WERI-Rb-1 (cell line): ENCODE results near the gene APOF.
"Not testable (repeated sequence)": the region's sequence is repeated elsewhere in the genome, so short reads cannot be mapped to it uniquely, and the experiment has no call there.

ENCODE experiments used
- DNase-seq: peaks from one replicate; pipeline ENCODE4 v3.0.0-alpha.2; 2020
- H3K27ac ChIP-seq: fragments of 250-450 bp; sonication (Bioruptor Pico); 2 replicates; pipeline ENCODE4 v1.5.1; 2020; ENCODE audit warnings: mild to moderate bottlenecking, moderate library complexity
- H3K27me3 ChIP-seq: fragments of 250-450 bp; sonication (Bioruptor Pico); 2 replicates; pipeline ENCODE4 v1.5.1; 2021; ENCODE audit warnings: mild to moderate bottlenecking, low read depth, moderate library complexity; ENCODE audit not compliant: insufficient read depth, severe bottlenecking
- H3K36me3 ChIP-seq: fragments of 250-450 bp; sonication (Bioruptor Pico); 2 replicates; pipeline ENCODE4 v1.5.1; 2020; ENCODE audit warnings: mild to moderate bottlenecking, moderate library complexity
- H3K4me3 ChIP-seq: 2 replicates; pipeline ENCODE4 v1.5.1; 2011; ENCODE audit warnings: low read depth, mild to moderate bottlenecking, control low read depth, low read length
- H3K9me3 ChIP-seq: fragments of 250-450 bp; sonication (Bioruptor Pico); 2 replicates; pipeline ENCODE4 v1.5.1; 2021; ENCODE audit warnings: mild to moderate bottlenecking, moderate library complexity; ENCODE audit not compliant: severe bottlenecking
- CTCF ChIP-seq: IDR thresholded peaks from 2 replicates; pipeline ENCODE4 v1.5.1; 2011; ENCODE audit warnings: low read depth, mild to moderate bottlenecking, control low read depth, inconsistent platforms, low read length

APOF gene

GRCh38 chr12:56362130-56363059, at the start of gene APOF:
APOF (minus strand) TSS chr12:56362857; CDS start chr12:56362745, 112 bp downstream.
- no peak within 1 kb of the TSS for H3K4me3 ChIP-seq
- DNase-seq, result no peak
- no peaks in the 10 kb centered on the region for H3K9me3 ChIP-seq
- TF ChIP-seq CTCF, result no peak
- H3K27me3 ChIP-seq, result no peaks in the 10 kb centered on the region
- no peak within 1 kb of the TSS for H3K27ac ChIP-seq
- no peaks in the 10 kb centered on the region for H3K36me3 ChIP-seq

DNA sequence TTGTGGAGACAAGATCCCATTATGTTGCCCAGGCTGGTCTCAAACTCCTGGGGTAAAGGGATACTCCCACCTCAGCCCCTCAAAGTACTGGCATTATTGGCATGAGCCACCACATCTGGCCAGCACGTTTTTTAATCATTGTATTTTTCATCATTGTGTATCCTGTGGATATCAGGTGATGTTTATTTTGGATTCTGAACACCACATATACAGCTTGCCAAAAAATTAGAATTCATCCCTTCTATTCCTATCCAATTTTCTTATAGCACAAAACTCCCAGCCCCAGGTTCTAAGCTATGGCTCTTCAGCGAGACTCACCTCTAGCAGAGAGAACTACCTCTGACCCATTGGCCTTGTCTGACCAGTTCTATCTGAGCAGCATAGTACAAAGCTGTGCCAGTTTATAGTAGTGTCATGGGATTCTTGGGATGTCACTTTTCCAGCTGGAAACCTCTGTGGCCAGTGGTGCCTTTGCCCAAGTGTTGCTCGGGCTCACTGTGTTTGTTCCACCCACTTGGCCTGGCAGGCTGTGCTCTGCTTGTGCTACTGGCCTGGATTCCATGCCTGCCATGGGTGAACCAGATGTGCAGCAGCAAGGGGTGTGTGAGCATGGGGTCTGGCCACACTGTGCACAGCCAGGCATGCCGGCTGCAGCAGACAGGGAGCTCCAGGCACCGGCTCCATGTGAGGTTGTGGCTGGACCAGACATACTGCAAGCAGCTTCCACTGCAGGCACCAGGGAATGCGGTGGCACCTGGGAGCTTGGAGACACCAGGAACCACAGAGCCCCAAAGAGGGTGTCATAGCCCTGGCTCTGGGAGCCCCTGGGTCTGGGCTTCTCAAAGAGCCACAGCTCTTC, 49.4 kb upstream of the APOF start:
- Histone ChIP-seq H3K4me3 (no peak overlapping the region), H3K36me3 (peaks cover 3% of the 10 kb centered on the region; the same call in 1 of the 2 replicates)
- no peak for DNase-seq

GRCh38 chr12:56410768-56411167, 48.1 kb upstream of the APOF start:
- H3K27ac ChIP-seq, result no peak overlapping the region
- H3K27me3 ChIP-seq, result no peaks in the 10 kb centered on the region
- no peak for DNase-seq
- TF ChIP-seq CTCF, result no peak
- no peaks in the 10 kb centered on the region for H3K9me3 ChIP-seq
- H3K4me3 ChIP-seq, result no peak overlapping the region
- no peaks in the 10 kb centered on the region for H3K36me3 ChIP-seq

More for the DNA sequence above, 49.4 kb upstream of the APOF start:
- TF ChIP-seq CTCF, result no peak
- Histone ChIP-seq H3K27ac (no peak overlapping the region), H3K27me3 (no peaks in the 10 kb centered on the region), H3K9me3 (no peaks in the 10 kb centered on the region)

GRCh38 chr12:56408799-56409417, 46.3 kb upstream of the APOF start:
- no peaks in the 10 kb centered on the region for H3K36me3 ChIP-seq
- no peak for DNase-seq
- H3K27me3 ChIP-seq, result no peaks in the 10 kb centered on the region
- H3K4me3 ChIP-seq, result no peak overlapping the region
- no peak overlapping the region for H3K27ac ChIP-seq
- no peaks in the 10 kb centered on the region for H3K9me3 ChIP-seq
- no peak for TF ChIP-seq CTCF

DNA sequence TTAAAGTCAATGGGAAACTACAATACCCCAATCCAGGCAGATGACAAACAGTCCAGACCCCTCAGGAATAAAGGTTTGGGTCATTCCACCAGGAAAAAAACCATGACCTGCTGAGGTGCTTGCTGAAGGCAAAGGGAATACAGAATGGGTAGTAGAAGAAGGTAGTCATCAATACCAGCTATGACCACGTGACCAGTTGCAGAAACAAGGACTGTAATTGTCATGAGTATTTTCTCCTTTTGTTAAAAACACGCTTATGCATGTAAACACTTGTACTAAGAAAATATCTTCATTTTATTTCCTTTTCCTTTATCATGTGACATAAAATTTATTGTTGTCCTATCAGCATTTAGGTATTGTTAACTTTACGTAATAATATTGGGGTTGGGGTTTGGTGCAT, 41.6 kb upstream of the APOF start:
- H3K36me3 ChIP-seq, H3K4me3 ChIP-seq, DNase-seq, H3K9me3 ChIP-seq, H3K27me3 ChIP-seq, H3K27ac ChIP-seq: not testable (repeated sequence)

DNA sequence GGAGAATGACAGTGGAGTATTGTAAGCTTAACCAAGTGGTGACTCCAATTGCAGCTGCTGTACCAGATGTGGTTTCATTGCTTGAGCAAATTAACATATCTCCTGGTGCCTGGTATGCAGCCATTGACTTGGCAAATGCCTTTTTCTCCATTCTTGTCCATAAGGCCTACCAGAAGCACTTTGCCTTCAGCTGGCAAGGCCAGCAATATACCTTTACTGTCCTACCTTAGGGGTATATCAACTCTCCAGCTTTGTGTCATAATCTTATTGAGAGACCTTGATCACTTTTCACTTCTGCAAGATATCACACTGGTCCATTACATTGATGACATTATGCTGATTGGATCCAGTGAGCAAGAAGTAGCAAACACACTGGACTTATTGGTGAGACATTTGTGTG, 39.0 kb upstream of the APOF start:
- H3K4me3 ChIP-seq, H3K27me3 ChIP-seq, DNase-seq, H3K27ac ChIP-seq, H3K9me3 ChIP-seq, H3K36me3 ChIP-seq: not testable (repeated sequence)

- not testable (repeated sequence) for H3K9me3 ChIP-seq, H3K4me3 ChIP-seq, DNase-seq, H3K27me3 ChIP-seq, H3K27ac ChIP-seq, H3K36me3 ChIP-seq
Measured at GRCh38 chr12:56401125-56401524, 38.5 kb upstream of the APOF start.

DNA sequence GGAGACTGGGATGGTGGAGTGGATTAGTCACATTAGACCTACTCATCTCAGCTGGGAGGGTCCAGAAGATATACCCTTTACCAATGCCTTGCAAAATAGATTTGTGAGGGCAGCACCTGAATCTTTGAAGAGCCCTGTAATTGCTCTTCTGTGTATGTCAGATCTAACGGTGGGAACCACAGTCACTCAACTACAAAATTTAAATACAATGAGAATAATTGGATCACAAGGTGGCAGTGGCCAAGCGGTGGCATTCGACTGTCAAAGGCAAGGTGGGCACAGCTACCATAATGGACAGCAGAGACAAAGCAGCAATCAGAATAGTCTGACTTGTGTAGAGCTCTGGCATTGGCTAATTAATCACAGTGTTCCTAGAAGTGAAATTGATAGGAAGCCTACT, 36.8 kb upstream of the APOF start:
- H3K4me3 ChIP-seq, H3K9me3 ChIP-seq, H3K27me3 ChIP-seq, H3K36me3 ChIP-seq, H3K27ac ChIP-seq, DNase-seq: not testable (repeated sequence)
